Kidney (tissue), 14 donors: ENCODE data around the gene TSPAN3. TPM values are rescaled to one million over a fixed set of nuclear protein-coding genes. Genes with fewer than 3 reads are reported as not detected.

Experiments
- DNase-seq, 5 donors: peaks; one replicate each; pipeline ENCODE4 v3.0.0-alpha.2; 2013 to 2020
- FAIRE-seq: peaks from 2 replicates; lab custom pipeline; 2012; peaks lifted over from hg19 to GRCh38; lab: Jason Lieb, UNC
- H3K27ac ChIP-seq, 2 donors: one replicate each; pipeline ENCODE4 v1.7.0; 2013; ENCODE audit warnings: low read depth in 2 of 2, low read length in 2 of 2, inconsistent platforms in 1 of 2
- H3K27me3 ChIP-seq: one replicate; pipeline ENCODE4 v1.7.1; 2013; ENCODE audit warnings: low read length, inconsistent platforms; ENCODE audit not compliant: control insufficient read depth, insufficient read depth
- H3K36me3 ChIP-seq, 3 donors: one replicate each; pipeline versions ENCODE4 v1.7.0 to v1.7.1; 2013; ENCODE audit warnings: low read length in 3 of 3, control low read depth in 1 of 3, inconsistent platforms in 1 of 3; ENCODE audit not compliant: insufficient read depth in 3 of 3, control insufficient read depth in 2 of 3
- H3K4me1 ChIP-seq, 3 donors: one replicate each; pipeline versions ENCODE4 v1.7.0 to v1.7.1; 2013; ENCODE audit warnings: low read length in 3 of 3, inconsistent platforms in 1 of 3, low read depth in 1 of 3; ENCODE audit not compliant: control insufficient read depth in 2 of 3, insufficient read depth in 2 of 3
- H3K4me3 ChIP-seq, 3 donors: one replicate each; pipeline versions ENCODE4 v1.7.0 to v1.8.1; 2013; ENCODE audit warnings: low read length in 3 of 3, control low read depth in 1 of 3, inconsistent platforms in 1 of 3
- H3K9ac ChIP-seq, 3 donors: one replicate each; pipeline versions ENCODE4 v1.7.0 to v1.7.1; 2013; ENCODE audit warnings: low read length in 3 of 3, control low read depth in 1 of 3, inconsistent platforms in 1 of 3
- H3K9me3 ChIP-seq, 3 donors: one replicate each; pipeline versions ENCODE4 v1.7.0 to v1.7.1; 2013; ENCODE audit warnings: low read length in 3 of 3, control low read depth in 1 of 3, inconsistent platforms in 1 of 3; ENCODE audit not compliant: control insufficient read depth in 2 of 3, insufficient read depth in 1 of 3
- CTCF ChIP-seq: IDR thresholded peaks from 3 replicates; pipeline ENCODE4 v1.5.1; 2012; ENCODE audit warnings: mild to moderate bottlenecking, moderate library complexity, borderline replicate concordance; ENCODE audit not compliant: insufficient read depth; ENCODE audit errors: extremely low read depth
- intact Hi-C: fragments of 100-400 bp; cut with DNase I; formaldehyde crosslinking; loops from one replicate; pipeline ENCODE4 v1.11.1; 2022
- polyA plus RNA-seq: library from polyadenylated mRNA; stranded (reverse); fragments of 350-450 nt; fragmentation: Illumina TruSeq; extraction: RNeasy Lipid Tissue Mini Kit (QIAGEN cat#74804); gene quantifications from one replicate; pipeline ENCODE4 v1.2.3, GENCODE V29; 2014; ENCODE audit warnings: low read depth, low replicate concordance; ENCODE audit not compliant: insufficient read depth
- total RNA-seq: library from RNA; stranded (reverse); fragmentation: NEBNext Ultra II Directional; extraction: Animal tissue kit (Norgen Biotek cat#: 25700); gene quantifications from one replicate; pipeline ENCODE4 v1.2.1, GENCODE V29; 2021
- donor health status: control.
- donor health status: control.
- donor health status: control.
- donor health status: control.
- donor health status: control.
- donor health status: DM: yes; HTN: yes; CAD: no.
- donor health status: Normal renal cell carcinoma (clear cell type).

Gene TSPAN3
- total and polyA plus RNA-seq, 2 donors from 2014 or later, result 245 to 273 TPM

- intact Hi-C loops, result no loop called here
- DNase-seq, result peak in 1 of 5 donors; percentile 28
- no peak overlapping the region for H3K9ac ChIP-seq
- no peaks in the 10 kb centered on the region for H3K4me1 ChIP-seq
- H3K27me3 ChIP-seq, result no peaks in the 10 kb centered on the region
- FAIRE-seq, result no peak
- no peak overlapping the region for H3K4me3 ChIP-seq
- no peaks in the 10 kb centered on the region for H3K36me3 ChIP-seq
- H3K9me3 ChIP-seq, result no peaks in the 10 kb centered on the region
- no peak overlapping the region for H3K27ac ChIP-seq
- no peak for TF ChIP-seq CTCF
Measured at GRCh38 chr15:77016321-77016695, 54.6 kb downstream of the TSPAN3 start.

GRCh38 chr15:77015646-77016320 lies 55.1 kb downstream of the TSPAN3 start:
- peak in 1 of 5 donors; percentile 40 for DNase-seq
- H3K9me3 ChIP-seq, result no peaks in the 10 kb centered on the region
- no peak for TF ChIP-seq CTCF
- H3K27ac ChIP-seq, result no peak overlapping the region
- no peak overlapping the region for H3K9ac ChIP-seq
- H3K27me3 ChIP-seq, result no peaks in the 10 kb centered on the region
- no peak overlapping the region for H3K4me3 ChIP-seq
- no peaks in the 10 kb centered on the region for H3K36me3 ChIP-seq
- intact Hi-C loops, result no loop called here
- FAIRE-seq, result no peak
- no peaks in the 10 kb centered on the region for H3K4me1 ChIP-seq

GRCh38 chr15:77014132-77015081 lies 56.5 kb downstream of the TSPAN3 start:
- no peaks in the 10 kb centered on the region for H3K4me1 ChIP-seq
- H3K27me3 ChIP-seq, result no peaks in the 10 kb centered on the region
- intact Hi-C loops, result no loop called here
- H3K9ac ChIP-seq, result no peak overlapping the region
- no peaks in the 10 kb centered on the region for H3K36me3 ChIP-seq
- no peak for TF ChIP-seq CTCF
- FAIRE-seq (no peak), DNase-seq (no peak)
- H3K9me3 ChIP-seq, result no peaks in the 10 kb centered on the region
- H3K4me3 ChIP-seq, result no peak overlapping the region
- H3K27ac ChIP-seq, result no peak overlapping the region
